ENCODE measurements around the gene ALG5.

The ALG5 gene, protein sequence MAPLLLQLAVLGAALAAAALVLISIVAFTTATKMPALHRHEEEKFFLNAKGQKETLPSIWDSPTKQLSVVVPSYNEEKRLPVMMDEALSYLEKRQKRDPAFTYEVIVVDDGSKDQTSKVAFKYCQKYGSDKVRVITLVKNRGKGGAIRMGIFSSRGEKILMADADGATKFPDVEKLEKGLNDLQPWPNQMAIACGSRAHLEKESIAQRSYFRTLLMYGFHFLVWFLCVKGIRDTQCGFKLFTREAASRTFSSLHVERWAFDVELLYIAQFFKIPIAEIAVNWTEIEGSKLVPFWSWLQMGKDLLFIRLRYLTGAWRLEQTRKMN

GRCh38 chr13:36999054-36999714, at the start of gene ALG5:
TSS of gene ALG5 (minus strand) at chr13:36999340. CDS start at chr13:36999300, 40 bp downstream.
- peak; percentile 88 for DNase-seq (ENCODE audit: low spot score)

DNA sequence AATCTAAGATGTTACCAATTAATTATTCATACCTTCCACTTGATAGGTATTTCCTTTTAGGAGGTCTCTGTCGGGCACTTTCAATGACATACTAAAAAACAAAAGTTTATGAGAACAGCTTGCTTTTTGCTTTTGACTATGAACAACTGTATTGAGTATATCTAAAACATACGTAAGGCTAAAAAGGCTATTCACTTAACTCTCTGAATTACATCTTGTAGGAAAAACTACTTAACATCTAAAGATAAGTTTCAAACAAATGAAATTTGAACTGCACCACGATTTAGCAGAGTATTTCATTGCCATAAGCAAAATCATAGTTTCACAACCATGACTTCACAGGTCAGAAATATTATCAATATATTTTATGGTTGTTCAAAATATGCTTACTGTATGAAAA, 48.7 kb upstream of the ALG5 start:
- DNase-seq (ENCODE audit: low spot score): no peak

DNA sequence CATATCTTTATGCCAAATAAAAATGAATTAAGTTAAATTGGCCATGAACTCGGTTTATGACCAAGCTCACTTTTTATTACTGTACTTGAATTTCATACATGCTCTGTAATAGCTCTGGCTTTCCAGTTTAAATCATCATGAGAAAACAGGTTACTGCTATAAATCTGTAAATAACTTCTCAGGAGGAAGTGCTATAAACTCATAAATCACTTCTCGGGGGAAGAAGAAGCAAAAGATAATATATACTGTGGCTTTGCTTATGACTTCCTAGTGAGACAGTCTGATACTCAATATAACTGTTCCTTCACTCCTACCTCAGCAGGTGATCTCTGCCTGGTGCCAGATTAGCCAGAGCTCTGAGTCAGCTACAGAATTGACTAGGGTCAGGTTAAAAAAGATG, 47.9 kb upstream of the ALG5 start:
- no peak for DNase-seq (ENCODE audit: low spot score)

DNA sequence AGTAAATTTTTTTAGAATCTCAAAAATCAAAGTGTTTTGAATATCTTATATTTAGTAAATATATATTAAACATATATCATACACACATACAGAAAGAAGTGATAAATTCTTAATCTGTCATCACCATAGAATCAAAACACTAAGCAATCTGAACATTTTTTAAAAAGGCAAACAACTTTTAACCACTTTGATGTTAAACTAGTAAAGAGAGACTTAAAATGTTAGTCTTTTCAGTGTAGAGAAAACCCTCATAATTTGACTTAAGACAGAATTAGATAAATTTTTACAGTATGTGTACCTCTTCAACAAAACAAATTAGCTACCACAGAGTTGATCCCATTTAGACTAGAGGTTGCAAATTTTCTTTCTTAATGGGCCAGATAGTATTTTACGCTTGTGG, 46.9 kb upstream of the ALG5 start:
- no peak for DNase-seq (ENCODE audit: low spot score)

- no peak for DNase-seq (ENCODE audit: low spot score)
Measured at GRCh38 chr13:37040789-37041188, 41.6 kb upstream of the ALG5 start.

DNA sequence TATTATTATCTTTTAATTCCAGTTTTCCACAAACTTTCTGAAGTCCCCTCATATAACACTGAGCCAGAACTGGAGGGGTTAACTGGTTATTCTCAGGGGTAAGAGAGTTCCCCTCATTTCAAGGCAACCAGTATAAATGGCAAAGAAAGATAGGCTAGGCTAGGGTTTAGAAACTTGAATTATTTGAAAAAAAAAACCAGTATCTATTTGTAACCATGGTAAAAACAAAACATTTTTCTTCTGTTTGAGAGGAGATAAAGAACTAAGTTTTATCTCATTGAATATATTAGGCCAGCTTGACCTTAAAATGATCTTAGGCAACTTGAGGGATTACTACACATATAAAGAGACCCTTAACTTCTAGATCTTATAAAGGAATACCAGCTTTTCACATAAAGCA, 40.8 kb upstream of the ALG5 start:
- DNase-seq (ENCODE audit: low spot score): no peak

DNA sequence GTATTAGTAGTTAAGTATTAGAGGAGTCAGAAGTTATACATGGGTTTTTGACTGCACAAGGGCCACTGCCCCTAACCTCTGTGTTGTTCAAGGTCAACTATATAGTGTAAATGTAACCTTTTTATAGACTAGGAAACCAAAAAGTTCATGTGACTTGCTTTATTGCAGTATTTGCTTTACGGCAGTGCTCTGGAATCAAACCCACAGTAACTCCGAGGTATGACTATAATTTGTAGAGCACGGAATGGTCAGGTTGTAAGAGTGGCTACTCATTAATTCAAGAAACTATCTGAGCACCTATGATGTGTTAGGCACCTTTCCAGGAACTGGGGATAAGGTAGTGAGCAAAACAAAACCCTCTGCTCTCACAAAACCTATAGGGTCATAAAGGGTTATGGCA, 38.1 kb upstream of the ALG5 start:
- no peak for DNase-seq (ENCODE audit: low spot score)

DNA sequence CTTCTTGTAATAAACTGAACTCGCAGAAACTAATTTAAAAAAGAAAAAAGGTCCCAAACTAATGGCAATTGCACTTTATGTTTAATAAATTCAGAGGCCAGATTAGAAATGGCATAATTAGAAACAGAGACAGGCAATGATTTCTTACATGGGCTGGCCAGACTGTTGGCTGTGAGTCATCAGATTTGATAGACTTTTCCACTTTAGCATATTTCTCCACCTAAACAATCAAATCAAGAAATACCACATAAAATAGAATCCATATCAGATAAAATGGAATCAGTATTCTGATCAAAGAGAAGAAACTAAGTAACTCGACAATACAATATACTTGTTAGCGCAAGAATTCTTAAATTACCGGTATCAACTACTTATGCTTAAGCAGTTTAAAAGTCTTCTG, 30.5 kb upstream of the ALG5 start:
- peak; percentile 22 for DNase-seq (ENCODE audit: low spot score)

DNA sequence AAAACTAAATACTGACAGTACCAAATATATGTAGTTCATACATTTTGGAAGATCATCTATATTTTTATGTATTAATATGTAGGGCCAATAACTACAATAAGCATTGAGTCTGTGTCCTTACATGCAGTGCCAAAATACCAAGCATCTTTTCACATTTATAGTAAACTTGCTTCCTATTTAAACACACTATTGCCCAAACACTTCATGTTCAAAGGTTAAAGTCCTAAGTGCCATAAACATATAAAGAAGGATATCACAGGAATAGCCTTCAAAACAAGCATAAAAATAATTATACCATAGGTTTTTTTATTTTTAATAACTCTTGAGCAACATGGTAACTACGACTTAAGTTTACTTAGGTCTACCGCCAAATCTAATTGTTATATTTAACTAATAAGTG, 28.5 kb upstream of the ALG5 start:
- DNase-seq (ENCODE audit: low spot score): no peak

- no peak for DNase-seq (ENCODE audit: low spot score)
Measured at GRCh38 chr13:37026771-37027170, 27.6 kb upstream of the ALG5 start.

DNA sequence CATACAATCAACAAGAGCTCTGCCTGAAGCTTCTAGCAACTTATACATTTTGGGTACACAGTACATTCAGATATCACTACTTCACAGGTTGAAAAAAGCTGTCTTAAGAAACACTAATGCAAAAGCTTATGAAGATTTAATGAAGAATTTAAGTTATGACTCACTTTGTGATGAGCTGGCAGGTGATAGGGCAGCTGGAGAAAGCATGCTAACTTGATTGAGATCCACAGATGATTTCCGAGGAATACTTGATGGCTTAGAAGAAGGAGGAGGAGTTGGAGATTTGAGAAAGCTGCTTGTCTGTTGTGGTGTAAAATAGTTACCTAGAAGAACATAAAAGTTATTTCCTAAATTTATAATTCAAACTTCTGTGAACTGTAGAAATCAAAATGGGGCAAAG, 24.7 kb upstream of the ALG5 start:
- peak; percentile 4 for DNase-seq (ENCODE audit: low spot score)

DNA sequence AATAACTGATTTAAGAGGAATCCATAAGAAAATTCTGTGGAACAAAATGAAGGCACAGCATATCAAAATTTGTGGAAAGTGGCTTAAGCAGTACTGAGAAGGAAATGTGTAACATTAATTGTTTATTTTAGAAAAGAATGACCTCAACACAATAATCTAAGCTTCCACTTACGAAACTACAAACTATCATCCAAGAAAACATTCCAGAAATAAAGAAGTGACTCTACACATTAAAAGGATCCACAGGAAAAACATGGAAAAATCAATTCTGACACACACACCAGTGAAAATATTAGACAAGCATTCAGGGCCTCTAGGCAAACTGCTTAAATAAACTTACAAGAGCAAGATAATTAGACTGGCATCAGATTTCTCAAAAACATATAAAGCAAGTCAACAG, 15.5 kb upstream of the ALG5 start:
- DNase-seq (ENCODE audit: low spot score): no peak

DNA sequence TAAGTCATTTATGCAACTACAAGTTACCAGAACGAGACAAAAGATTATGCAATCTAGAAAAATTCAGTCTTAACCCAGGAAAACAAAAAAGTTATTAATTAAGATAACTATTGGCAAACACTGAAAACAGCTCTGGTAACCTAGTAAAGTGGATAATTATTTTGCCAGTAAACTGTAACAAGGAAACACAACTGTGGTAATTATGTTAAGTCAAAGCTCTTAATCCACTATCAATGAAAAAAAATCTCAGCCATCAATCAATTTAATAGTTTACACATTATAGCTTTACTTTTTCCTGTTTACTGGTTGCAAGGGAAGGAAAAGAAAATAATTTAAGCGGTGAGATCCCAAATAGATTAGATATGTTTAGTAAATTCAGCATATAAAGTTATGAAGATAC, 12.6 kb upstream of the ALG5 start:
- DNase-seq (ENCODE audit: low spot score): no peak

DNA sequence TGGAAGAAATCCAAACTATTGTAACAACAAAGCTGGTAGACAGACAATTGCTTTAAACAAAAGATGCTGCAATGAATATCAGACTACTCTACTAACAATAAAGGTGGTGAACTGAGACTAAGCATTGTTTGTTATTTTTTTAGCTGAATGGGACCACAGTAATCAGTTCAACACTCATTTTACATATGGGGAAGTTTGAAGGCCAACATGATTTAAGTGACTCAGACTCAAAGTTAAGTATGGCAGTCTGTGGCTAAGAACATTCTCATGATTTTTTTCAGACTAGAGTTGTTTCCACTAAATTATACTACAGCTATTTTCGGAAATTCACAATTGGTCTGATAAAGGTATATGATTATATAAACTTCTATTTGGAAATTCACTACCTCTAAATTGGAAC, 11.9 kb upstream of the ALG5 start:
- DNase-seq (ENCODE audit: low spot score): no peak

- DNase-seq (ENCODE audit: low spot score): no peak
Measured at GRCh38 chr13:37010424-37010823, 11.3 kb upstream of the ALG5 start.

DNA sequence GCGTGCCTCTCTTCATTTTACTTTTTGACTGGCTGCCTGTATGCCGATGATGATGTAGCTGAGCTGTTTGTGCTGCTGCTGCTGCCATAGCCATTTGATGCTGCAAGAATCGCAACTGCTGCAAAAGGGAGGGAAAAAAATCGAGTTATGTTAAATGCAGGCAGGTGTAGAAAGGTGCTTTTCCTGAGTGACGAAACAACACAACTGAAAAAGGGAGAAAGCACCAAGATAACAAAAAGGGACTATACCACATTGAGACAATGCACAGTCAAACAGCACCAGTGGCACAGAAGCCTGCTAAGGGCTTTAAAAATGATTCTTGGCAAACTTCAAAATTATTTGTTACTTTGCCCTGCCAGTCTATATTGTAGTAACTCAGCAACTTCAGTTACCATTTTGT, 10.6 kb upstream of the ALG5 start:
- DNase-seq (ENCODE audit: low spot score): no peak

GRCh38 chr13:37001921-37002250, 2.7 kb upstream of the ALG5 start:
- no peak for DNase-seq (ENCODE audit: low spot score)

- peak; percentile 2 for DNase-seq (ENCODE audit: low spot score)
Measured at GRCh38 chr13:36998624-36999041, 507 bp downstream of the ALG5 start.

DNA sequence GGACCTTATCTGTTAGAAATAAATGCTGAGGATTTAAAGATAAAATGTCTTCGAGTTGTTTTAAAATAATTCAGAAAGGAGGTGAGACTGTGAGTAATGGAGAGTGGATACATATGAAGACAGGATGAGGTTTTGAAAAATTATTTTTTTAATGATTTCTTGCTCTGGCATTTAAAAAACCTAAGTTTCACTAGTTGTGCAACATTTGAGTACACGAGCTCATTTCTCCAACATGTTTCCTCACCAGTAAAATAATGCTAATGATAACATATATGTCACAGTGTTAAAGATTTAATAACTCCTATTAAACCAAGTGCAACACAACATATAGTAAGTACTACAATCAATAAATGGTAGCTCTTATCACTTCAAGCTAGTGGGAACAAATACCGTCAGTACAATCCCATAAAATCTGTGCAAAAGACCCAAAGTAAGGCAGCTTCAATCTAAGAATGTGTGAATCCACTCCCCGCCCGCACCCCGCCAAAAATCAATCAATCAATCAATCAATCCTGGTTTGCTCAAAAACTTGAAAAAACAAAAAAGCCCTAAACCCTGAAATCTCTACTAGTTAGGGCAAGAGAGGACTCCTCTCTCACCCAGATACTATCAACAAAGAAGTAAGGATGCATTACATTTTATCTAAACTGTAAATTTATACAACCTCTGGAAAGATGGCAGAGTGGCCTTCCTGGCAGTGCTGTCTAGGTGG, 1.3 kb downstream of the ALG5 start:
- DNase-seq (ENCODE audit: low spot score): peak; percentile 2

DNA sequence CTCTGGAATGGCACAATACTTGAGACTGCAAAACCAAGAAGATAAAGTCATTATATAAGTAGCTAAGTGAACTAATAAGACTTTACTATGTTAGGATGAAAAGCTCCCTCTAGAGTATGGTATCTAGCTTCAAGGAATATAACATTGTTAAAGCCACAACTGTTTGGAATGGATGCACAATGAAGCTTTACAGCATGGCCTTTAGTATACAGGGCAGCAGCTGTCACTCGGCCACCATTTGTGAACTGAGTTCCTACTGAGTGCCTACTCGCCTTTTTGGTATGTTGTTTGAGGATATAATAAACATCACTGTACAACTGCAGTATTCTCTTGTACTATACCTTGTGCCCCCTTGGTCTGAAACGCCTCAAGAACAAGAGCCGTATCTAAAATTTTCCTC, 6.8 kb downstream of the ALG5 start:
- no peak for DNase-seq (ENCODE audit: low spot score)

DNA sequence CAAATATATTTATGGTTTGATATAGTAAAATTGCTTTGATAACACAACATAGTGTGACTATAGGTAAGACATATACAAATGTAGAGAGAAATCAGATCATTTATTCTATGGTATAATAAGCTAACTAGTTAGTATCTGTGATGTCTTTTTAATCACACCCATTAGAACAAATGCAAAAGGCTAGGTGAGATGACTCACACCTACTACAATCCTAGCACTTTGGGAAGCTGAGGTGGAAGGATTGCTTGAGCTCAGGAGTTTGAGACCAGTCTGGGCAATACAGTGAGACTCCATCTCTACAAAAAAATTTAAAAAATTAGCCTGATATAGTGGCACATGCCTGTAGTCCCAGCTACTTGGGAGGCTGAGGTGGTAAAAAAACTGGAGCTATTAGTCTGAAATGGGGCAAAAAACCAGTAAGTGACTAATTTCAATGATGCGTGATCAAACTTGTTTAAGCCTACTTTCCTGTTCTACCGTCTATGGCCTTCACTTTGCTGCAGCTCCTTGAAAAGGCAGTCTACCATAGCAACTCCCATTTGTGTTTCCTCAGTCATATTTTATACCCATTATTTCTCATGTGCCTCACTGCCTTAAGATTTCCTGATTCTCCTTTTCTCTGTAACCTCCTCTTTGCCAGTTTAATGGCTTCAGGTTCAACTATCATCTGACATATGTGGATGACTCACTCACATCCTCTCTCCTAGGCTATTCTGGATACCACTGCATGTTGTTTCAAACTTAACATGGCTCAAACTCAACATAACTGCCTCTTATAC, 12.5 kb downstream of the ALG5 start:
- no peak for DNase-seq (ENCODE audit: low spot score)

DNA sequence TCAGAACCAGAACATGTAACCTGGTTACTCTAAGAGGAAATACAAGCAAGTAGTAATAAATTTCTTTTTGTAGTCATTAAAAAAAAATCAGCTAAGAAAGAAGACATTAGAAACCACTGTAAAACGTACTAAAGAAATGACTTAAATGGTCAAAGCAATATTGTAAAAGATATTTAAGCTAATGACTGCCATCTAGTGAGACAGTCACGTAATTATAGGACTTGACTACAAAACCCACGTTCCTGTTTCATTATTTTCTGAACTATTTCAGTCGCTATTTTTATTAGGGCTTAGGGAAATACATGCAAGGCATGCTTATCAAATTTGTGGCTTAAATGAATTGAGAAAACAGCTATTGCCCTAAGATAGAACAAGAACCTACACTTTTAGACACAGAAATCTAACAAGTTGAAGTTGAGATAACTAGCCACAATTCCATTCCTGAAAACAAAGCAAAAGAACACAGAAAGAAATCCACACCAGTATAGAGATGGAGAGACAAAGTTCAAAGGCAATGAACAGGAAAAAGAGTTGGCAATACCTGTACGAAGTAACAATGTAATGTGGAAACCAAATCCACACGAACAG, 17.9 kb downstream of the ALG5 start:
- DNase-seq (ENCODE audit: low spot score): peak; percentile 75
